Measurements from ENCODE around the gene TP53I3.

- TF ChIP-seq CTCF (IDR thresholded peaks at IDR 0.05) (no peak), POLR2A (IDR thresholded peaks at IDR 0.05) (no peak)
Observed at GRCh38 chr2:24048769-24049484, 35.7 kb downstream of the TP53I3 start.
